ENCODE measurements around the gene ACTRT2.

- no peak for TF ChIP-seq CTCF (IDR thresholded peaks at IDR 0.05)
- no peak for TF ChIP-seq POLR2A (IDR thresholded peaks at IDR 0.05)
Measured at GRCh38 chr1:3030663-3031381, 9.6 kb downstream of the ACTRT2 start.

Data from adrenal gland (tissue), 5 donors.